ENCODE measurements around the gene P2RX2.

Gene P2RX2

GRCh38 chr12:132621657-132622435, 3.3 kb downstream of the P2RX2 start:
- TF ChIP-seq, protein P1, sequence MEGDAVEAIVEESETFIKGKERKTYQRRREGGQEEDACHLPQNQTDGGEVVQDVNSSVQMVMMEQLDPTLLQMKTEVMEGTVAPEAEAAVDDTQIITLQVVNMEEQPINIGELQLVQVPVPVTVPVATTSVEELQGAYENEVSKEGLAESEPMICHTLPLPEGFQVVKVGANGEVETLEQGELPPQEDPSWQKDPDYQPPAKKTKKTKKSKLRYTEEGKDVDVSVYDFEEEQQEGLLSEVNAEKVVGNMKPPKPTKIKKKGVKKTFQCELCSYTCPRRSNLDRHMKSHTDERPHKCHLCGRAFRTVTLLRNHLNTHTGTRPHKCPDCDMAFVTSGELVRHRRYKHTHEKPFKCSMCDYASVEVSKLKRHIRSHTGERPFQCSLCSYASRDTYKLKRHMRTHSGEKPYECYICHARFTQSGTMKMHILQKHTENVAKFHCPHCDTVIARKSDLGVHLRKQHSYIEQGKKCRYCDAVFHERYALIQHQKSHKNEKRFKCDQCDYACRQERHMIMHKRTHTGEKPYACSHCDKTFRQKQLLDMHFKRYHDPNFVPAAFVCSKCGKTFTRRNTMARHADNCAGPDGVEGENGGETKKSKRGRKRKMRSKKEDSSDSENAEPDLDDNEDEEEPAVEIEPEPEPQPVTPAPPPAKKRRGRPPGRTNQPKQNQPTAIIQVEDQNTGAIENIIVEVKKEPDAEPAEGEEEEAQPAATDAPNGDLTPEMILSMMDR (IDR thresholded peaks at IDR 0.05; ENCODE audit: control extremely low read depth, extremely low read depth, low read depth, missing control alignments), result no peak
- no peak for DNase-seq (ENCODE audit: extremely low spot score)
- ChIA-PET POLR2A (no interaction called here), CTCF (interaction anchor here (1.0 to 1.9 kb wide), 5 partner anchors 11 to 61 kb away, joined by 3 to 4 read pairs (median 3); no protein-coding TSS in a partner anchor)

GRCh38 chr12:132622437-132623071, 4.0 kb downstream of the P2RX2 start:
- CTCF ChIA-PET, result interaction anchor here (1.3 to 1.9 kb wide), 3 partner anchors 10 to 23 kb away, joined by 3 to 4 read pairs (median 4); no protein-coding TSS in a partner anchor

GRCh38 chr12:132623072-132623869, 4.7 kb downstream of the P2RX2 start:
- ChIA-PET POLR2A (interaction anchor here (0.6 kb wide), 1 partner anchor 127 kb away, joined by 4 read pairs; no protein-coding TSS in a partner anchor), CTCF (interaction anchor here (1.3 to 1.4 kb wide), 2 partner anchors 10 to 12 kb away, joined by 3 to 4 read pairs; no protein-coding TSS in a partner anchor)
- no peak for DNase-seq (ENCODE audit: extremely low spot score)
- TF ChIP-seq, protein P1 (IDR thresholded peaks at IDR 0.05; ENCODE audit: control extremely low read depth, extremely low read depth, low read depth, missing control alignments), result no peak

More at GRCh38 chr12:132622437-132623071, 4.0 kb downstream of the P2RX2 start:
- DNase-seq (ENCODE audit: extremely low spot score), result no peak
- TF ChIP-seq, protein P1 (IDR thresholded peaks at IDR 0.05; ENCODE audit: control extremely low read depth, extremely low read depth, low read depth, missing control alignments), result no peak
- POLR2A ChIA-PET, result interaction anchor here (0.6 kb wide), 1 partner anchor 128 kb away, joined by 4 read pairs; no protein-coding TSS in a partner anchor

DNA sequence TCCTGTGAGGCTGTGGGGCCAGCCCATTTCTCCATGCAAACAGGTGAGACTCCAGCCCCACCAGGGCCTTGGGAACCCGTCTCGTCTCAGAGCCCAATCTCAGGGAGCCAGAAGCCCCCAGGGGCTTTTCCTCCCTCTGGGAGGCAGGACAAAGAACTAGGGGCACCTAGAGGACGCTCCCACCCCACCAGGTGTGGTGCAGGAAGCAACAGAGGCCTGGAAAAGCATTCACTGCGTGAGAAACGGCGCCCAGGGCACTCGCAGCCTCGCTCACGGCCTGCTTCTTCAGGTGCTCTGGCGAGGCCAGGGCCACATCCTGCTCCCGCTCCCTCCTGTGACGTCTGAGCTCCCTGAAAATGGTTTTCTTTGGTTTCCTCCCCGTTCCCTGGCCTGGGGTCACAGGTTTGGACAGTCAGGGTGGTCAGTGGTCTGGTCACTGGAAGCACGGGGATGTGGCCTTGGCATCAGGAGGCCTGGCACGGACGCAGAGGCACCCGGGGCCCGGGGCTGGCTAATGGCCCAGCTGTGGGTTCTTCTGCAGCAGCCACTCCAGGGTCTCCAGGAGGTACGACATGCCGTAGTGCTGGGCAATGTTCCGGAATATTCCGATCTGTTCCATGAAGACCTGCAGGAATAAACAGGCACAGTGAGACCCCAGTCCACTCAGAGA, 5.7 kb downstream of the P2RX2 start:
- no peak for DNase-seq (ENCODE audit: extremely low spot score)
- ChIA-PET CTCF (interaction anchor here (1.0 to 1.6 kb wide), 3 partner anchors 10 to 210 kb away, joined by 3 to 7 read pairs (median 3); no protein-coding TSS in a partner anchor), POLR2A (no interaction called here)
- TF ChIP-seq, protein P1 (IDR thresholded peaks at IDR 0.05; ENCODE audit: control extremely low read depth, extremely low read depth, low read depth, missing control alignments), result no peak

- DNase-seq (ENCODE audit: extremely low spot score), result no peak
- ChIA-PET POLR2A (no interaction called here), CTCF (interaction anchor here (1.0 to 1.6 kb wide), 3 partner anchors 10 to 211 kb away, joined by 3 to 7 read pairs (median 3); no protein-coding TSS in a partner anchor)
- TF ChIP-seq, protein P1 (IDR thresholded peaks at IDR 0.05; ENCODE audit: control extremely low read depth, extremely low read depth, low read depth, missing control alignments), result no peak
These were observed 6.5 kb downstream of the P2RX2 start for GRCh38 chr12:132624910-132625630.

Measured in GM10248 (cell line).